ENCODE measurements around the gene KRT16.

GRCh38 chr17:41639492-41640473 lies 27.2 kb upstream of the KRT16 start:
- TF ChIP-seq GATA2 (IDR thresholded peaks at IDR 0.05; ENCODE audit: low read depth, low read length): no peak
- TF ChIP-seq GATA3 (IDR thresholded peaks at IDR 0.05; ENCODE audit: low read depth, low read length): no peak

Data from SH-SY5Y (cell line).